Measurements from ENCODE around the gene ADAMTS2.

DNA sequence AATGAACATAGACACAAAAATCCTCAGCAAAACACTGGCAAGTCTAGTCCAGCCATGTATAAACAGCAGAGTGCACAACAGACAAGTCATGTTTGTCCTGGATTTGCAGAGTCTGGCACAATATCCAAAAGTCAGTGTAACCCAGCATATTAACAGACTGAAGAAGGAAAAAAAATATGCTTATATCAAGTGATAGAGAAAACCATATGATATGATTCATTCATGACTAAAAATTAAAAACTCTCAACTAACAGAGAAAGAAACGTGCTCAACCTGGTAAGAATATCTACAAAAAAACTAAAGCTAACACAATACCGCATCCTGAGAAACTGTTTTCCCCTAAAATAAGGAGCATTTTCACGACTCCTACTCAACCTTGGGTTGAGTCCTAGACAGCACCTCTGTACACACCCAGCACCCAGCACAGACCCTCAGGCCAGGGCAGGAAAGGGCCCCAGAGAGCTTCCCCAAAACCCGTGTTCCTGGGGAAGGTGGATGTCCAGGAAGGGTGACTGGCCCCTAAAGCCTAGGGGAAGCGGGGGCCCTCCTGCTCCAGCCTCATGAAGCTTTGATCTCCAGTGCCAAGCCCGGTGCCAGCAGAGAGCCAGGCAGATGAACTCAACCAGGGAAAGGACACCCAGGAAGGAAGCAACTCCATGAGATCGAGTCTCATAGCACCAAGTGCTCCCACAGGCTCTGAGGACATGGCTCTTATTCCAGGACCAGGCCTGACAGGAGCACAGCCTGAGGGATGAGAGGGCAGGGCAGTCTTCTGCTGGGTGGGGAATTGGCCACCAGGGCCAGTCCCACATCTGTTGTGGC, 38.9 kb downstream of the ADAMTS2 start:
- TF ChIP-seq CTCF (conservative IDR thresholded peaks at IDR 0.05 in 1 of 2, IDR thresholded peaks at IDR 0.05 in 1 of 2; ENCODE audit: low read depth in 1 of 2, low read length in 2 of 2) (no peak), EZH2 (IDR thresholded peaks at IDR 0.05; ENCODE audit: low read length, missing control alignments) (no peak)
